Measurements from ENCODE around the gene CCDC68.

CCDC68 gene

GRCh38 chr18:54919412-54919811 lies 39.8 kb downstream of the CCDC68 start:
- Histone ChIP-seq H3K4me1 (ENCODE audit: control insufficient read depth, insufficient read depth, low read length, unreplicated experiment) (peaks cover 6% of the 10 kb centered on the region), H3K27me3 (ENCODE audit: insufficient read depth, low read length) (no peaks in the 10 kb centered on the region), H3K27ac (ENCODE audit: low read depth, low read length) (no peak overlapping the region), H3K79me2 (ENCODE audit: control insufficient read depth, insufficient read depth, low read length, unreplicated experiment) (no peaks in the 10 kb centered on the region), H3K4me3 (ENCODE audit: low read depth, low read length) (no peak overlapping the region), H3K36me3 (ENCODE audit: insufficient read depth, low read length) (no peaks in the 10 kb centered on the region), H2AFZ (ENCODE audit: low read length, unreplicated experiment) (no peak overlapping the region)

DNA sequence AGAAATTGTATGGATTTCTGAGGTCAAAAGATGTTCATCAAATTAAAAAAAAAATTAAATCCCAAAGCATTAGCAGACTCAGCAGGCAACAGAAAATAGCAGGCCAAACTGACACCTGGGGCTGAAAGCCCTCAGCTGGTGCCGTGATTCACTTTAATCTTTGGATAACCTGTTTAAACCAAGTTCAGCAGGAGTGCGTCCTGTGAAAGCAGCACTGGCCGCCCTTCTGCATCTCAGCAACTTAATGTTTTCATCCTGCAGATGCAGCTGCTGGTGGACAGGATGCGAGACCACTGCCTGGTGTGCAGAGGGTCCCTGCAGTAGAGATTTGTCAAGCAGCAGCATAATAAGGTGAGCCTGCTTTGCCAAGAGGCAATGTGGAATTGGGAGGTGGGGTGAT lies 41.2 kb downstream of the CCDC68 start:
- no peaks in the 10 kb centered on the region for H3K27me3 ChIP-seq (ENCODE audit: insufficient read depth, low read length)
- no peak overlapping the region for H2AFZ ChIP-seq (ENCODE audit: low read length, unreplicated experiment)
- H3K4me1 ChIP-seq (ENCODE audit: control insufficient read depth, insufficient read depth, low read length, unreplicated experiment) = no peaks in the 10 kb centered on the region
- H3K79me2 ChIP-seq (ENCODE audit: control insufficient read depth, insufficient read depth, low read length, unreplicated experiment) = no peaks in the 10 kb centered on the region
- H3K36me3 ChIP-seq (ENCODE audit: insufficient read depth, low read length) = no peaks in the 10 kb centered on the region
- H3K4me3 ChIP-seq (ENCODE audit: low read depth, low read length) = no peak overlapping the region
- H3K27ac ChIP-seq (ENCODE audit: low read depth, low read length) = no peak overlapping the region

DNA sequence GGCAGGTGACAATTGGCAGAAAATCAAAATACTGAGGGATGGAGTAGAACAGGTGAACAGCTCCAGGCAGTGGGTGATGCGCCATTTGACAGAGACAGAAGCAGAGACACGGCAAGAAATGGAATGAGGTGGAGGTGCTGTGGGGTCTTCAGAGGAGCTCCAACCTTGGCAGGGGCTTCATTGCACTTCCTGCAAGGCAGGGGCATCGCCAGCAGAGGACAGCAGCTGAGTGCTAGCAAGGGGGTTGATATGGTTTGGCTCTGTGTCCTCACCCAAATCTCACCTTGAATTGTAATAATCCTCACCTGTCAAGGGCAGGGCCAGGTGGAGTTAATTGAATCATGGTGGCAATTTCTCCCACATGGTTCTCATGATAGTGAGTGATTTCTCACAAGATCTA lies 42.8 kb downstream of the CCDC68 start:
- no peaks in the 10 kb centered on the region for H3K79me2 ChIP-seq (ENCODE audit: control insufficient read depth, insufficient read depth, low read length, unreplicated experiment)
- no peak overlapping the region for H3K4me3 ChIP-seq (ENCODE audit: low read depth, low read length)
- no peaks in the 10 kb centered on the region for H3K4me1 ChIP-seq (ENCODE audit: control insufficient read depth, insufficient read depth, low read length, unreplicated experiment)
- H2AFZ ChIP-seq (ENCODE audit: low read length, unreplicated experiment) = no peak overlapping the region
- no peaks in the 10 kb centered on the region for H3K36me3 ChIP-seq (ENCODE audit: insufficient read depth, low read length)
- H3K27me3 ChIP-seq (ENCODE audit: insufficient read depth, low read length) = no peaks in the 10 kb centered on the region
- no peak overlapping the region for H3K27ac ChIP-seq (ENCODE audit: low read depth, low read length)

GRCh38 chr18:54914816-54915215 lies 44.4 kb downstream of the CCDC68 start:
- H3K27ac ChIP-seq (ENCODE audit: low read depth, low read length) = no peak overlapping the region
- H3K27me3 ChIP-seq (ENCODE audit: insufficient read depth, low read length) = no peaks in the 10 kb centered on the region
- no peak overlapping the region for H3K4me3 ChIP-seq (ENCODE audit: low read depth, low read length)
- no peaks in the 10 kb centered on the region for H3K79me2 ChIP-seq (ENCODE audit: control insufficient read depth, insufficient read depth, low read length, unreplicated experiment)
- no peak overlapping the region for H2AFZ ChIP-seq (ENCODE audit: low read length, unreplicated experiment)
- H3K4me1 ChIP-seq (ENCODE audit: control insufficient read depth, insufficient read depth, low read length, unreplicated experiment) = no peaks in the 10 kb centered on the region
- H3K36me3 ChIP-seq (ENCODE audit: insufficient read depth, low read length) = no peaks in the 10 kb centered on the region

GRCh38 chr18:54911551-54911950 lies 47.7 kb downstream of the CCDC68 start:
- H3K79me2 ChIP-seq (ENCODE audit: control insufficient read depth, insufficient read depth, low read length, unreplicated experiment) = no peaks in the 10 kb centered on the region
- no peaks in the 10 kb centered on the region for H3K27me3 ChIP-seq (ENCODE audit: insufficient read depth, low read length)
- no peak overlapping the region for H2AFZ ChIP-seq (ENCODE audit: low read length, unreplicated experiment)
- H3K36me3 ChIP-seq (ENCODE audit: insufficient read depth, low read length) = no peaks in the 10 kb centered on the region
- H3K4me1 ChIP-seq (ENCODE audit: control insufficient read depth, insufficient read depth, low read length, unreplicated experiment) = no peaks in the 10 kb centered on the region
- H3K27ac ChIP-seq (ENCODE audit: low read depth, low read length) = no peak overlapping the region
- H3K4me3 ChIP-seq (ENCODE audit: low read depth, low read length) = no peak overlapping the region

- Histone ChIP-seq H3K4me1 (ENCODE audit: control insufficient read depth, insufficient read depth, low read length, unreplicated experiment) (no peaks in the 10 kb centered on the region), H3K4me3 (ENCODE audit: low read depth, low read length) (no peak overlapping the region), H3K27me3 (ENCODE audit: insufficient read depth, low read length) (no peaks in the 10 kb centered on the region)
These were observed 48.9 kb downstream of the CCDC68 start for GRCh38 chr18:54910161-54910919.

GRCh38 chr18:54909538-54909937 lies 49.7 kb downstream of the CCDC68 start:
- no peak overlapping the region for H3K27ac ChIP-seq (ENCODE audit: low read depth, low read length)
- no peaks in the 10 kb centered on the region for H3K4me1 ChIP-seq (ENCODE audit: control insufficient read depth, insufficient read depth, low read length, unreplicated experiment)
- H3K79me2 ChIP-seq (ENCODE audit: control insufficient read depth, insufficient read depth, low read length, unreplicated experiment) = no peaks in the 10 kb centered on the region
- no peak overlapping the region for H3K4me3 ChIP-seq (ENCODE audit: low read depth, low read length)
- H3K27me3 ChIP-seq (ENCODE audit: insufficient read depth, low read length) = no peaks in the 10 kb centered on the region
- H2AFZ ChIP-seq (ENCODE audit: low read length, unreplicated experiment) = no peak overlapping the region
- no peaks in the 10 kb centered on the region for H3K36me3 ChIP-seq (ENCODE audit: insufficient read depth, low read length)

More at GRCh38 chr18:54910161-54910919, 48.9 kb downstream of the CCDC68 start:
- H2AFZ ChIP-seq (ENCODE audit: low read length, unreplicated experiment) = no peak overlapping the region
- no peaks in the 10 kb centered on the region for H3K79me2 ChIP-seq (ENCODE audit: control insufficient read depth, insufficient read depth, low read length, unreplicated experiment)
- H3K27ac ChIP-seq (ENCODE audit: low read depth, low read length) = no peak overlapping the region
- no peaks in the 10 kb centered on the region for H3K36me3 ChIP-seq (ENCODE audit: insufficient read depth, low read length)

GRCh38 chr18:54906331-54907185 lies 52.7 kb downstream of the CCDC68 start:
- no peak overlapping the region for H3K27ac ChIP-seq (ENCODE audit: low read depth, low read length)
- no peaks in the 10 kb centered on the region for H3K36me3 ChIP-seq (ENCODE audit: insufficient read depth, low read length)
- H3K4me3 ChIP-seq (ENCODE audit: low read depth, low read length) = no peak overlapping the region
- H3K79me2 ChIP-seq (ENCODE audit: control insufficient read depth, insufficient read depth, low read length, unreplicated experiment) = no peaks in the 10 kb centered on the region
- H3K4me1 ChIP-seq (ENCODE audit: control insufficient read depth, insufficient read depth, low read length, unreplicated experiment) = no peaks in the 10 kb centered on the region
- H2AFZ ChIP-seq (ENCODE audit: low read length, unreplicated experiment) = no peak overlapping the region
- H3K27me3 ChIP-seq (ENCODE audit: insufficient read depth, low read length) = no peaks in the 10 kb centered on the region

- no peaks in the 10 kb centered on the region for H3K36me3 ChIP-seq (ENCODE audit: insufficient read depth, low read length)
- no peaks in the 10 kb centered on the region for H3K4me1 ChIP-seq (ENCODE audit: control insufficient read depth, insufficient read depth, low read length, unreplicated experiment)
- no peaks in the 10 kb centered on the region for H3K79me2 ChIP-seq (ENCODE audit: control insufficient read depth, insufficient read depth, low read length, unreplicated experiment)
- H3K4me3 ChIP-seq (ENCODE audit: low read depth, low read length) = no peak overlapping the region
- H3K27me3 ChIP-seq (ENCODE audit: insufficient read depth, low read length) = no peaks in the 10 kb centered on the region
- no peak overlapping the region for H3K27ac ChIP-seq (ENCODE audit: low read depth, low read length)
- H2AFZ ChIP-seq (ENCODE audit: low read length, unreplicated experiment) = no peak overlapping the region
These were observed 53.6 kb downstream of the CCDC68 start for GRCh38 chr18:54905629-54906028.

- no peak overlapping the region for H3K4me3 ChIP-seq (ENCODE audit: low read depth, low read length)
- no peaks in the 10 kb centered on the region for H3K36me3 ChIP-seq (ENCODE audit: insufficient read depth, low read length)
- no peak overlapping the region for H2AFZ ChIP-seq (ENCODE audit: low read length, unreplicated experiment)
- H3K4me1 ChIP-seq (ENCODE audit: control insufficient read depth, insufficient read depth, low read length, unreplicated experiment) = no peaks in the 10 kb centered on the region
- H3K27me3 ChIP-seq (ENCODE audit: insufficient read depth, low read length) = no peaks in the 10 kb centered on the region
- H3K27ac ChIP-seq (ENCODE audit: low read depth, low read length) = no peak overlapping the region
- no peaks in the 10 kb centered on the region for H3K79me2 ChIP-seq (ENCODE audit: control insufficient read depth, insufficient read depth, low read length, unreplicated experiment)
These were observed 54.7 kb downstream of the CCDC68 start for GRCh38 chr18:54904581-54904980.

GRCh38 chr18:54900290-54900689 lies 59.0 kb downstream of the CCDC68 start:
- H3K27ac ChIP-seq (ENCODE audit: low read depth, low read length) = no peak overlapping the region
- no peak overlapping the region for H2AFZ ChIP-seq (ENCODE audit: low read length, unreplicated experiment)
- no peak overlapping the region for H3K4me3 ChIP-seq (ENCODE audit: low read depth, low read length)
- H3K79me2 ChIP-seq (ENCODE audit: control insufficient read depth, insufficient read depth, low read length, unreplicated experiment) = no peaks in the 10 kb centered on the region
- H3K36me3 ChIP-seq (ENCODE audit: insufficient read depth, low read length) = no peaks in the 10 kb centered on the region
- no peaks in the 10 kb centered on the region for H3K27me3 ChIP-seq (ENCODE audit: insufficient read depth, low read length)
- H3K4me1 ChIP-seq (ENCODE audit: control insufficient read depth, insufficient read depth, low read length, unreplicated experiment) = no peaks in the 10 kb centered on the region
